Sigmoid colon (tissue), 4 donors: ENCODE measurements around the gene LNPEP.

ENCODE experiments used
- CTCF ChIP-seq, 4 experiments: fragments of 450-650 bp in 3 of 4; fragments of 200-600 bp in 1 of 4; IDR thresholded peaks; one replicate each; pipeline ENCODE4 v1.5.1; 2016 to 2019; ENCODE audit warnings: antibody characterized with exemption in 4 of 4, mild to moderate bottlenecking in 3 of 4, moderate library complexity in 2 of 4
- EP300 ChIP-seq, 4 donors: sonication (generic); formaldehyde crosslinking; IDR thresholded peaks; one replicate each; pipeline ENCODE4 v1.6.1; 2017; ENCODE audit warnings: antibody characterized with exemption in 4 of 4
- POLR2A ChIP-seq, 2 donors: fragments of 450-650 bp; IDR thresholded peaks; one replicate each; pipeline ENCODE4 v1.6.1; 2016; ENCODE audit warnings: antibody characterized with exemption in 2 of 2, mild to moderate bottlenecking in 2 of 2, moderate library complexity in 2 of 2
- POLR2AphosphoS5 ChIP-seq, 4 donors: sonication (generic); formaldehyde crosslinking; IDR thresholded peaks; one replicate each; pipeline ENCODE4 v1.6.1; 2017; ENCODE audit warnings: antibody characterized with exemption in 4 of 4

- TF ChIP-seq CTCF (IDR thresholded peaks at IDR 0.05) (no peak), POLR2A (IDR thresholded peaks at IDR 0.05) (no peak), EP300 (IDR thresholded peaks at IDR 0.05) (no peak), POLR2AphosphoS5 (IDR thresholded peaks at IDR 0.05) (no peak)
Measured at GRCh38 chr5:96958977-96959376, 23.1 kb downstream of the LNPEP start.
